Fibroblast of villous mesenchyme (primary cell): ENCODE data around the gene S1PR1. TPM values are rescaled to one million over a fixed set of nuclear protein-coding genes. Genes with fewer than 3 reads are reported as not detected.
"Not testable (repeated sequence)": the region's sequence is repeated elsewhere in the genome, so short reads cannot be mapped to it uniquely, and the experiment has no call there.

Source experiments
- DNase-seq: peaks from one replicate; pipeline ENCODE4 v3.0.0-alpha.2; 2010; ENCODE audit warnings: low read depth
- H3K4me3 ChIP-seq: 2 replicates; pipeline ENCODE4 v1.5.1; 2011; ENCODE audit warnings: low read depth, mild to moderate bottlenecking, low read length
- total RNA-seq: library from RNA; depleted of rRNA; stranded (reverse); fragments of >200 nt; gene quantifications from 2 replicates; pipeline ENCODE4 v1.2.3, GENCODE V29; 2012
- TF ChIP-seq, protein P1 (sequence below): IDR thresholded peaks from 2 replicates; pipeline ENCODE4 v1.5.1; 2012; ENCODE audit warnings: low read depth, mild to moderate bottlenecking, low read length; ENCODE audit not compliant: insufficient read depth

Gene S1PR1
- total RNA-seq, 1 donor = 9.9 TPM

DNA sequence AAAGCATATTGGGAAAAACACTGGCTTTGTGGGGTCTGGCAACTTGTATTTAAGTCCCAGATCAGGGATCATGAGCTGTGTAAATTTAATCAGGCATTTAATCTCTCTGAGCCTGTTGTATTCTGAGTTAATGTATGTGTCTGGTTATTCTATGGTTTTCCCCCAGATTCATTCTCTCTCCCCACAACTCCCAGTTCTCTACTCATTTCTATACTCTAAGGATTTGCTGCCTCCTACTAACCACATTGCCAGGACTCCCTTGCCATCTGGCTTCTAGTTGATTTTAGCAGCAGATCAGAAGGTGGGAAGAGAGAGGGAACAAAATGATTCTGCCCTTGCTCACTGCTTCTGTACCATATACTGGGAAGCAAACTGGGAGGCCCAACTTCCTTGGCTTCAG, 31.4 kb upstream of the S1PR1 start:
- no peak overlapping the region for H3K4me3 ChIP-seq
- DNase-seq = no peak
- TF ChIP-seq, protein P1, sequence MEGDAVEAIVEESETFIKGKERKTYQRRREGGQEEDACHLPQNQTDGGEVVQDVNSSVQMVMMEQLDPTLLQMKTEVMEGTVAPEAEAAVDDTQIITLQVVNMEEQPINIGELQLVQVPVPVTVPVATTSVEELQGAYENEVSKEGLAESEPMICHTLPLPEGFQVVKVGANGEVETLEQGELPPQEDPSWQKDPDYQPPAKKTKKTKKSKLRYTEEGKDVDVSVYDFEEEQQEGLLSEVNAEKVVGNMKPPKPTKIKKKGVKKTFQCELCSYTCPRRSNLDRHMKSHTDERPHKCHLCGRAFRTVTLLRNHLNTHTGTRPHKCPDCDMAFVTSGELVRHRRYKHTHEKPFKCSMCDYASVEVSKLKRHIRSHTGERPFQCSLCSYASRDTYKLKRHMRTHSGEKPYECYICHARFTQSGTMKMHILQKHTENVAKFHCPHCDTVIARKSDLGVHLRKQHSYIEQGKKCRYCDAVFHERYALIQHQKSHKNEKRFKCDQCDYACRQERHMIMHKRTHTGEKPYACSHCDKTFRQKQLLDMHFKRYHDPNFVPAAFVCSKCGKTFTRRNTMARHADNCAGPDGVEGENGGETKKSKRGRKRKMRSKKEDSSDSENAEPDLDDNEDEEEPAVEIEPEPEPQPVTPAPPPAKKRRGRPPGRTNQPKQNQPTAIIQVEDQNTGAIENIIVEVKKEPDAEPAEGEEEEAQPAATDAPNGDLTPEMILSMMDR = no peak

DNA sequence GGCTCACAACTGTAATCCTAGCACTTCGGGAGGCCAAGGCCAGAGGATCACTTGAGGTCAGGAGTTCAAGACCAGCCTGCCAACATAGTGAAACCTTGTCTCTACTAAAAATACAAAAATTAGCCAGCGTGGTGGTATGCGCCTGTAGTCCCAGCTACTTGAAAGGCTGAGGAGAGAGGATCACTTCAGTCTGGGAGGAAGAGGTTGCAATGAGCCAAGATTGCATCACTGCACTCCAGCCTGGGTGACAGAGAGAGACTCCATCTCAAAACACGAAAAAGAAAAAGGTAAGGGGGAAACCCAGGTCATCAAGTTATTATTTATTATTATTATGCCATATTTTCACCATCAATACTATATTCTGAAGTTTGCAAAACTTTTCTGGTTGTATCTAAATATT, 30.7 kb upstream of the S1PR1 start:
- H3K4me3 ChIP-seq = not testable (repeated sequence)

DNA sequence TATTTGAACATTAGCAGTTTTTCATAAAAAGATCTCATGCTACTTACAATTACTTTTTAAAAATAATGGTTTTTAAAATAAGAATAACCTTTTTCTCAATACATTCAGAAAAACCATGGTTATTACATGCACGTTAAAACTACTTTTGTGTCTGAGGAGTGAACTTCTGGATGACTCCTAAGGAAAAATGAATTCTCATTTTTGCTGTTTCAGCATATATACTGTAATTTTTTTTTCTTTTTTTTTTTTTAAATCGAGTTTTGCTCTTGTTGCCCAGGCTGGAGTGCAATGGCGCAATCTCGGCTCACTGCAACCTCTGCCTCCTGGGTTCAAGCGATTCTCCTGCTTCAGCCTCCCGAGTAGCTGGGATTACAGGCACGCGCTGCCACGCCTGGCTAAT, 29.5 kb upstream of the S1PR1 start:
- not testable (repeated sequence) for H3K4me3 ChIP-seq, DNase-seq

More for the DNA sequence above, 30.7 kb upstream of the S1PR1 start:
- not testable (repeated sequence) for DNase-seq

DNA sequence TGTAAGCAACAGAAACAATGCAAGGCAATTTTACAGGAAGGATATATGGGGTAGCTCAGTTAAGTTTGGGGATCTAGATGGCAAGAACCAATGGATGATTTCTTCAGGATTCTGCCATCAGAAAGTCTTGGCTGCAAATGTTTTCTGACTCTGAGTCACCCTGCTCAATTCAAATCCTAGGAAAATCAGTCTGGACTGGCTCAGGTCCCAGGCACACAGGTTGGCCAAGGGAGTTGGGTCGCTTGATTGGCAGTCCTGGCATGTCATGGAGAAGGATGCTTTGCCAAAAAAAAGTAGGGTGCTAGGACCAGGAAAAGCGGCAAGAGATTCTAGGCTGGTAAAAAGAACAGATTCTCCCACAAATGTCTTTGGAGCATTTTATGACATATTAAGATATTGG, 28.9 kb upstream of the S1PR1 start:
- no peak for DNase-seq
- TF ChIP-seq, protein P1 = no peak
- no peak overlapping the region for H3K4me3 ChIP-seq

DNA sequence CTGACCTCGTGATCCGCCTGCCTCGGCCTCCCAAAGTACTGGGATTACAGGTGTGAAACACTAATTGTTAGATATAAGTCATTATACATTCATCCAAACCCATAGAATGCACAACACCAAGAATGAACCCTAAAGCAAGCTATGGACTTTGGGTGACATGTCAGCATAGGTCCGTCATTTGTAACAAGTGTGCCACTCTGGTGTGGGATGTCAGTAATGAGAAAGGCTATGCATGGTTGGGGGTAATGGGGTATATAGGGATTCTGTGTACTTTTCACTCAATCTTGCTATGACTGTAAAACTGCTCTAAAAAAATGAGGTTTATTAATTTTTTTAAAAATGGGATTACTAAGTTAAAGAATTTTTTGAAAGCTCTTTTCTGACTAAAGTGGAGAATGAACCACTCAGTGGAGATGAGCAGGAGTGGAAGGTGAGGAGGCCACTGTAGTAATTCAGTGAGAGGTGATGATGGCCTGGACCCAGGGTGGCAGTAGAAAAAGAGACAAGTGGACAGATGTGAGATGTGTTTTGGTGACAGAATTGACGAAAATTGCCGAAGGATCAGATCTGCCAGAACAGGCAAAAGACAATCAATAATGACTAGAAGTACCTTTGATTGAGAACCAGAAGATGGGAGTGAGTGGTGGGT, 21.3 kb upstream of the S1PR1 start:
- no peak for DNase-seq
- no peak overlapping the region for H3K4me3 ChIP-seq
- TF ChIP-seq, protein P1 = no peak

DNA sequence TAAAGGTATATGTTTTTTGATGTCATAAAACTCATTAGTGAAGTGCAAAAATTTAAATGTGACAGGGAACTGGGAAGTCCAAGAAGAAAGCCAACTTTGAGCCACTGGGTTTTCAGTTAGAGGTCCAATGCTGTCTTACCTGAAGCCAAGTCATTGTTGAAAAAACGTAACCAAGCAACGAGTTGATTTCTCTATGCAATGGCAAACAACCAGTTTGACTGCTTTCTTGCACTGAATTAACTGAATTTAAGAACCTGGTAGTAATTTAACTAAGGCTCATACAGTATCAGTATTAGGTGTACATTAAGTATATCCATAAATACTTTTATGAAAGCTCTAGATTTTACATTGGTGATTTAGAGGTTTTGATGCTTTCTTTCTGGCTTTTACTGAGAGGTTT, 20.2 kb upstream of the S1PR1 start:
- no peak overlapping the region for H3K4me3 ChIP-seq
- TF ChIP-seq, protein P1 = no peak
- DNase-seq = no peak

DNA sequence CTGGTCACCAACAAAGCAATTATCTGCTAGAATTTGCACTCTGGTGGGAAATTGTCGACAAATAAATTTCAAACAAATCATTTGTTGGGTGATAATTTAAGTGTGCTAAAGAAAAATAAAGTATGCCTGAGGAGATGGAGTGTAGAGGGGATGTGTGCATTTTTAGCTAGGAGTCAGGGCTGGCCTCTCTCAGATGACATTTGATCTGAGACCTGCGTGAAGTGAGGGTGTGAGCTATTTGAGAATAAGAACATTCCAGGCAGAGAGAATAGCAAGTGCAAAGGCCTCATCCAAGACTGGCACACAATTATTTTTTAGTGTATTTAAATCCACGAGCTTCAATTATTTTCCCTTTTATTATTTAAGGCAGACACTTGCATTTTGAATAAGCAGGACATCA, 19.7 kb upstream of the S1PR1 start:
- DNase-seq = no peak
- H3K4me3 ChIP-seq = no peak overlapping the region
- TF ChIP-seq, protein P1 = no peak

DNA sequence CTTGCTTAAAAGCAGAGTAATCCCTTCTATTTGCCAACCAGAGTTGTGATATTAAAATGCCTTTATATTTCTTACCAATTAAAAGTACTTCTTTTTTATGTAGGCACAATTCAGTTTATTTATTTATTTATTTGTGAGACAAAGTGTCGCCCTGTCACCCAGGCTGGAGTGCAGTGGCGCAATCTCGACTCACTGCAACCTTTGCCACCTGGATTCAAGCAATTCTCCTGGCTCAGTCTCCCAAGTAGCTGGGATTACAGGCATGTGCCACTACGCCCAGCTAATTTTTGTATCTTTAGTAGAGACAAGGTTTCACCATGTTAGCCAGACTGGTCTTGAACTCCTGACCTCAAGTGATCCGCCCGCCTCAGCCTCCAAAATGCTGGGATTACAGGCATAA, 17.9 kb upstream of the S1PR1 start:
- not testable (repeated sequence) for DNase-seq, H3K4me3 ChIP-seq
